Prostate gland (tissue), 2 donors: Measurements from ENCODE around the gene CCDC30.
"Not testable (repeated sequence)": the region's sequence is repeated elsewhere in the genome, so short reads cannot be mapped to it uniquely, and the experiment has no call there.

Source experiments
- CTCF ChIP-seq, 4 experiments: fragments of 200-600 bp in 2 of 4; fragments of 450-650 bp in 2 of 4; sonication (generic) in 2 of 4; IDR thresholded peaks; 1 replicate in 3 of 4; 2 replicates in 1 of 4; pipeline ENCODE4 v1.5.1; 2016 to 2019; ENCODE audit warnings: antibody characterized with exemption in 4 of 4, mild to moderate bottlenecking in 2 of 4, moderate library complexity in 2 of 4
- POLR2A ChIP-seq: fragments of 450-650 bp; IDR thresholded peaks from one replicate; pipeline ENCODE4 v1.6.1; 2016; ENCODE audit warnings: antibody characterized with exemption, mild to moderate bottlenecking

GRCh38 chr1:42477354-42477753 lies 14.3 kb downstream of the CCDC30 start:
- not testable (repeated sequence) for TF ChIP-seq CTCF (IDR thresholded peaks at IDR 0.05); POLR2A
